Testis (tissue), 2 donors: ENCODE results near the gene KLHL22.
A peak's percentile ranks its signal among the peaks of the same experiment; 100 is the strongest.

Source experiments
- CTCF ChIP-seq, 3 experiments: fragments of 450-650 bp in 2 of 3; fragments of 200-600 bp in 1 of 3; sonication (generic) in 1 of 3; IDR thresholded peaks; one replicate each; pipeline ENCODE4 v1.5.1; 2016 to 2019; ENCODE audit warnings: antibody characterized with exemption in 3 of 3, mild to moderate bottlenecking in 2 of 3, moderate library complexity in 1 of 3
- POLR2A ChIP-seq: fragments of 450-650 bp; IDR thresholded peaks from one replicate; pipeline ENCODE4 v1.6.1; 2017; ENCODE audit warnings: antibody characterized with exemption, mild to moderate bottlenecking, moderate library complexity

DNA sequence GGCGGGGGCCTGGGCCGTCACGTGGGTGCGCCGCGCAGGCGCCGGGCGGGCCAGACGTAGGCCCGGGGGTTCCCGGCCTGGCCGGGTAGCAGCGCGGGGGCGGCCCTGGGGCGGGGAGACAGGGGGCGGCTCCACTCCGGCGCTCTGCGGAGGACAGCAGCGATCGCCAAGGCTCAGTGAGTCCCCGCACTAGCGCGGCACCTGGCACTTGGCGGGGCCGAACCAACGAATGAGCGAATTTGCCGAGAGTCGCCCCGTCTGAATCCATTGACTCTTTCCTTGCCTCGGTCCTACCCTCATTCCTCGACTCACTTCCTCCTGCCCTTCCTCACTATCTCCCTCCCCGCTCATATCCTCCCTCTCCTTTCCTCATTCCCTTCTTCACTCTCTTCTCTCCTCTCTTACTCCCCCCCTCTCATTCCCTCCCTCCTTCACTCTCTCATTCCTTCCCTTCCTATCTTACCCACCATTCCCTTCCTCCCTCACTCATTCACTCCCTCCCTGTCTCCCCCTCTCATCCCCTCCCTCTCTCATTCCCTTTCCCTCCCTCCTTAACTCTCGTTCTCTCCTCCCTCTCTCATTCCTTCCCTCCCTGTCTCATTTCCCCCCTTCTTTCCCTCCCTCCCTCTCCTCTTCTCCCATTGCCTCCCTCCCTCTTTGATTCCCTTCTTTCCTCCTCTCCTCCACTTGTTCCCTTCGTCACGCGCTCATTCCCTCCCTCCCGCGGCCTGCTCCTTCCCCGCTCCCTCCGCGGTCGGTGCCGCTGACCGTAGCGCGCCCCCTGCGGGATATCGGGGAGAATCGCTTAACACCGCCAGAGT lies 476 bp upstream of the KLHL22 start:
- no peak for TF ChIP-seq POLR2A
- peak; percentile 76 to 91 (median 91) for TF ChIP-seq CTCF (IDR thresholded peaks at IDR 0.05)
